AG04449 (cell line): Measurements from ENCODE around the gene EML6.

Experiments
- CTCF ChIA-PET: fragments of 350-600 bp; formaldehyde crosslinking; extraction: SDS; loops from one replicate; lab custom pipeline; 2021; ENCODE audit warnings: antibody characterized with exemption; lab: Yijun Ruan, JAX
- POLR2A ChIA-PET: fragments of 400-600, 350-600 bp; formaldehyde crosslinking; extraction: SDS; loops from one replicate; lab custom pipeline; 2020; ENCODE audit warnings: antibody characterized with exemption, inconsistent platforms; lab: Yijun Ruan, JAX
- DNase-seq: peaks from one replicate; pipeline ENCODE4 v3.0.0-alpha.2; 2010; ENCODE audit warnings: low read depth, low spot score
- H3K4me3 ChIP-seq: 2 replicates; pipeline ENCODE4 v1.5.1; 2011; ENCODE audit warnings: low read depth, mild to moderate bottlenecking, control low read depth, low read length
- CTCF ChIP-seq: IDR thresholded peaks from one replicate; pipeline ENCODE4 v1.5.1; 2011; ENCODE audit warnings: mild to moderate bottlenecking, moderate library complexity, low read length, control low read depth, inconsistent platforms; ENCODE audit not compliant: insufficient read depth; ENCODE audit errors: missing control alignments

Gene EML6

GRCh38 chr2:54914637-54915036, 191.2 kb downstream of the EML6 start:
- TF ChIP-seq CTCF, result no peak
- CTCF ChIA-PET, result no interaction called here

DNA sequence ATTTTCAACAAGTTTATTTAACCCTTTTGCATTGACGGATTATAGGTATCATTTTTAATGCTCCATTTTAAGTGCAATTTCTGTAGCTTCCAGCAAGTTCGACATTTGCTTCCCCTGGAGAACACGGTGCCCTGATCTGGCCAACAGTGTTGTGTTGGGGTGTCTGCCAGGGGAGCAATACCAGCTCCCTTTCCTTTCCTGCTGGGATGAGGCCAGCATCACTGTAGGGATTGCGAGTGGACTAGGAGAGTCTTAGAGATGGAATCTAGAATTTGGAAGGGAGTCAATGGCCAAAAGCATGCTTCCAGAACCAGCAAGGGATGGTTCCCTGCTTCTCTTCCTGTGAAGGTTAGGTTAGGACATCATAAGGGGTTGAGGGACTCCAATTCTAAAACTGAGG, 191.6 kb downstream of the EML6 start:
- ChIA-PET POLR2A (no interaction called here), CTCF (no interaction called here)
- no peak for TF ChIP-seq CTCF

More at GRCh38 chr2:54914637-54915036, 191.2 kb downstream of the EML6 start:
- no peak overlapping the region for H3K4me3 ChIP-seq
- no peak for DNase-seq
- POLR2A ChIA-PET, result no interaction called here

DNA sequence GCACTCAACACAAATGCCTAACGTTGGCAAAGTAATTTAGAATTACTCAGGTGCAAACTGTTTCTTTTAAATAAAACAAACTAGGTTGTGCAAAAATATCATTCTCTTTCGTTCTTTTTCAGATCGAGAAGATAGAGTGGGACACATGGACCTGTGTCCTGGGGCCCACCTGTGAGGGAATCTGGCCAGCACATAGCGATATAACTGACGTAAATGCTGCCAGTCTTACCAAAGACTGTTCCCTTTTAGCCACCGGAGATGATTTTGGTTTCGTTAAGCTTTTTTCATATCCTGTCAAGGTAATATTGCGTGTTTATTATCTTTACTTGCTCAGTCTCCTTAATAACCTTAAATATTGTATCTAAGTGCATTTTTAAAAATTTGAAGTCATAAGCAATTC, 193.2 kb downstream of the EML6 start:
- POLR2A ChIA-PET, result no interaction called here
- CTCF ChIA-PET, result no interaction called here
- no peak overlapping the region for H3K4me3 ChIP-seq
- no peak for DNase-seq
- TF ChIP-seq CTCF, result no peak

More for the DNA sequence above, 191.6 kb downstream of the EML6 start:
- H3K4me3 ChIP-seq, result no peak overlapping the region
- no peak for DNase-seq

DNA sequence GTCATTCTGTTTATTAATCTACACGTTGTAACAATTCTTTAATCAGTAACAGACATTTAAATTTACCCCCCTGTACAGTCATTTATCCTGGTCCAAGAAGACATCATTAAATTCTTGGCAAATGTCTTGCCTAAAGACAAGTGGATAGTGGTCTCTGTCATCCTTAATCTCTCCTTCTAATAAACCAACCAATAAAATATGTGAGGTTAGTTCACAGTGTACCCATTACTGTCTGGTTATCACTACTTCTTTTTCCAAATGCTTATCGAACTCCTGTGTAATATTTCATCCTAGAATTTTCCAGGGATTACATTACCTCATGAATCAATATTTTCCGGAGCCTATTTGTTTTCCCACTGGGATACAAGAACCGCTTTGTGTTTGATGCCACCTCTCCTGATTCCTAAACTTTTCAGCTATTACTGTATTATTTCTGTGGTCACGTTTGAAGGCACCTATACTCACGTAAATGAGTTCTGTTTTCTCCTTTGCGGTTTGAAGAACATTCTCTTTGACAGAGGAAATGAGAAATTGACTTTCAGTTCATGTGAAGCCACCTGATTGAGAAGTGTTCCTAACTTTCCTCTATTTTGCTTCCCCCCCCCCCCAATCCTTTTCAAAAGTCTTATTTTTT, 195.3 kb downstream of the EML6 start:
- POLR2A ChIA-PET, result no interaction called here
- DNase-seq, result no peak
- CTCF ChIA-PET, result no interaction called here
- no peak for TF ChIP-seq CTCF
- H3K4me3 ChIP-seq, result no peak overlapping the region

DNA sequence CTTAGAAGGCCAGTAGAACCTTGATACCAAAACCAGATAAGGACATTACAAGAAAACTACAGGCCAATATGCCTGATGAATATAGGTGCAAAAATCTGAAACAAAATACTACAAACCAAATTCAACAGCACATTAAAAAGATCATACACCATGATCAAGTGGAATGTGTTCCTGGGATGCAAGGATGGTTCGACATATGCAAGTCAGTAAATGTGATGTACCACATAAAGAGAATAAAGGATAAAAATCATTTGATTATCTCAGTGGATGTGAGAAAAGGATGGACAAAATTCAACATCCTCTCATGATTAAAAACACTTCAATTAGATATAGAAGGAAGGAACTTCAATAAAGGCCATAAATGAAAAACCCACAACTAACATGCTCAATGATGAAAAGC, 197.2 kb downstream of the EML6 start:
- no peak overlapping the region for H3K4me3 ChIP-seq
- ChIA-PET CTCF (no interaction called here), POLR2A (no interaction called here)
- TF ChIP-seq CTCF, result no peak
- DNase-seq, result no peak

- H3K4me3 ChIP-seq, result no peak overlapping the region
- TF ChIP-seq CTCF, result no peak
- no peak for DNase-seq
- ChIA-PET CTCF (no interaction called here), POLR2A (no interaction called here)
Observed at GRCh38 chr2:54924121-54924520, 200.7 kb downstream of the EML6 start.
